ENCODE results near the gene IL1RL1. TPM values are rescaled to one million over a fixed set of nuclear protein-coding genes. Genes with fewer than 3 reads are reported as not detected.

The IL1RL1 gene
- total RNA-seq (2014; rRNA removed; shearing (Covaris generic); ENCODE audit: low replicate concordance): not detected in 2 replicates

GRCh38 chr2:102310964-102311640 is at the start of gene IL1RL1:
IL1RL1 (plus strand) TSS chr2:102311563; CDS start chr2:102338265, 26,702 bp downstream.
- DNase-seq (ENCODE audit: low read depth): no peak
- in situ Hi-C loops (cut with HindIII; ENCODE audit: low pct_unique_long_range_greater_than_20kb, low sequenced_read_pairs): no loop called here

GRCh38 chr2:102262216-102263129 is 48.9 kb upstream of the IL1RL1 start:
- no peak for DNase-seq (ENCODE audit: low read depth)
- in situ Hi-C loops (cut with HindIII; ENCODE audit: low pct_unique_long_range_greater_than_20kb, low sequenced_read_pairs): no loop called here

GRCh38 chr2:102264952-102265351 is 46.4 kb upstream of the IL1RL1 start:
- in situ Hi-C loops (cut with HindIII; ENCODE audit: low pct_unique_long_range_greater_than_20kb, low sequenced_read_pairs): no loop called here
- DNase-seq (ENCODE audit: low read depth): no peak

GRCh38 chr2:102266204-102266603 is 45.2 kb upstream of the IL1RL1 start:
- no peak for DNase-seq (ENCODE audit: low read depth)

GRCh38 chr2:102267774-102268173 is 43.6 kb upstream of the IL1RL1 start:
- in situ Hi-C loops (cut with HindIII; ENCODE audit: low pct_unique_long_range_greater_than_20kb, low sequenced_read_pairs): no loop called here
- no peak for DNase-seq (ENCODE audit: low read depth)

More at GRCh38 chr2:102266204-102266603, 45.2 kb upstream of the IL1RL1 start:
- in situ Hi-C loops (cut with HindIII; ENCODE audit: low pct_unique_long_range_greater_than_20kb, low sequenced_read_pairs): no loop called here

- no peak for DNase-seq (ENCODE audit: low read depth)
- in situ Hi-C loops (cut with HindIII; ENCODE audit: low pct_unique_long_range_greater_than_20kb, low sequenced_read_pairs): no loop called here
Measured at GRCh38 chr2:102268510-102269199, 42.7 kb upstream of the IL1RL1 start.

GRCh38 chr2:102269200-102269524 is 42.2 kb upstream of the IL1RL1 start:
- in situ Hi-C loops (cut with HindIII; ENCODE audit: low pct_unique_long_range_greater_than_20kb, low sequenced_read_pairs): no loop called here
- DNase-seq (ENCODE audit: low read depth): no peak

- no peak for DNase-seq (ENCODE audit: low read depth)
- in situ Hi-C loops (cut with HindIII; ENCODE audit: low pct_unique_long_range_greater_than_20kb, low sequenced_read_pairs): no loop called here
Measured at GRCh38 chr2:102271844-102272243, 39.5 kb upstream of the IL1RL1 start.

- in situ Hi-C loops (cut with HindIII; ENCODE audit: low pct_unique_long_range_greater_than_20kb, low sequenced_read_pairs): no loop called here
- no peak for DNase-seq (ENCODE audit: low read depth)
Measured at GRCh38 chr2:102273619-102274211, 37.6 kb upstream of the IL1RL1 start.

- no peak for DNase-seq (ENCODE audit: low read depth)
- in situ Hi-C loops (cut with HindIII; ENCODE audit: low pct_unique_long_range_greater_than_20kb, low sequenced_read_pairs): no loop called here
Measured at GRCh38 chr2:102276549-102277201, 34.7 kb upstream of the IL1RL1 start.

- in situ Hi-C loops (cut with HindIII; ENCODE audit: low pct_unique_long_range_greater_than_20kb, low sequenced_read_pairs): no loop called here
Measured at GRCh38 chr2:102277202-102277700, 34.1 kb upstream of the IL1RL1 start.

GRCh38 chr2:102278720-102279390 is 32.5 kb upstream of the IL1RL1 start:
- no peak for DNase-seq (ENCODE audit: low read depth)
- in situ Hi-C loops (cut with HindIII; ENCODE audit: low pct_unique_long_range_greater_than_20kb, low sequenced_read_pairs): no loop called here

More at GRCh38 chr2:102277202-102277700, 34.1 kb upstream of the IL1RL1 start:
- DNase-seq (ENCODE audit: low read depth): no peak

GRCh38 chr2:102279391-102279735 is 32.0 kb upstream of the IL1RL1 start:
- in situ Hi-C loops (cut with HindIII; ENCODE audit: low pct_unique_long_range_greater_than_20kb, low sequenced_read_pairs): no loop called here
- no peak for DNase-seq (ENCODE audit: low read depth)

- no peak for DNase-seq (ENCODE audit: low read depth)
- in situ Hi-C loops (cut with HindIII; ENCODE audit: low pct_unique_long_range_greater_than_20kb, low sequenced_read_pairs): no loop called here
Measured at GRCh38 chr2:102282678-102283091, 28.7 kb upstream of the IL1RL1 start.

- DNase-seq (ENCODE audit: low read depth): no peak
- in situ Hi-C loops (cut with HindIII; ENCODE audit: low pct_unique_long_range_greater_than_20kb, low sequenced_read_pairs): no loop called here
Measured at GRCh38 chr2:102283996-102284395, 27.4 kb upstream of the IL1RL1 start.

- in situ Hi-C loops (cut with HindIII; ENCODE audit: low pct_unique_long_range_greater_than_20kb, low sequenced_read_pairs): no loop called here
- no peak for DNase-seq (ENCODE audit: low read depth)
Measured at GRCh38 chr2:102284611-102285010, 26.8 kb upstream of the IL1RL1 start.

- DNase-seq (ENCODE audit: low read depth): no peak
- in situ Hi-C loops (cut with HindIII; ENCODE audit: low pct_unique_long_range_greater_than_20kb, low sequenced_read_pairs): no loop called here
Measured at GRCh38 chr2:102285368-102285767, 26.0 kb upstream of the IL1RL1 start.

Data from Caki2 (cell line).